ENCODE data around the gene TRIM52. TPM values are rescaled to one million over a fixed set of nuclear protein-coding genes. Genes with fewer than 3 reads are reported as not detected.

The TRIM52 gene
- total and polyA plus RNA-seq, 2 of the 13 experiments (the other 11 are each of a cell fraction or from before 2014, with no cell fraction given), result 7.2 to 11.6 TPM

GRCh38 chr5:181243564-181244343, 17.2 kb downstream of the TRIM52 start, which contains the start of gene RACK1 (continued):
- TF ChIP-seq, protein P1, sequence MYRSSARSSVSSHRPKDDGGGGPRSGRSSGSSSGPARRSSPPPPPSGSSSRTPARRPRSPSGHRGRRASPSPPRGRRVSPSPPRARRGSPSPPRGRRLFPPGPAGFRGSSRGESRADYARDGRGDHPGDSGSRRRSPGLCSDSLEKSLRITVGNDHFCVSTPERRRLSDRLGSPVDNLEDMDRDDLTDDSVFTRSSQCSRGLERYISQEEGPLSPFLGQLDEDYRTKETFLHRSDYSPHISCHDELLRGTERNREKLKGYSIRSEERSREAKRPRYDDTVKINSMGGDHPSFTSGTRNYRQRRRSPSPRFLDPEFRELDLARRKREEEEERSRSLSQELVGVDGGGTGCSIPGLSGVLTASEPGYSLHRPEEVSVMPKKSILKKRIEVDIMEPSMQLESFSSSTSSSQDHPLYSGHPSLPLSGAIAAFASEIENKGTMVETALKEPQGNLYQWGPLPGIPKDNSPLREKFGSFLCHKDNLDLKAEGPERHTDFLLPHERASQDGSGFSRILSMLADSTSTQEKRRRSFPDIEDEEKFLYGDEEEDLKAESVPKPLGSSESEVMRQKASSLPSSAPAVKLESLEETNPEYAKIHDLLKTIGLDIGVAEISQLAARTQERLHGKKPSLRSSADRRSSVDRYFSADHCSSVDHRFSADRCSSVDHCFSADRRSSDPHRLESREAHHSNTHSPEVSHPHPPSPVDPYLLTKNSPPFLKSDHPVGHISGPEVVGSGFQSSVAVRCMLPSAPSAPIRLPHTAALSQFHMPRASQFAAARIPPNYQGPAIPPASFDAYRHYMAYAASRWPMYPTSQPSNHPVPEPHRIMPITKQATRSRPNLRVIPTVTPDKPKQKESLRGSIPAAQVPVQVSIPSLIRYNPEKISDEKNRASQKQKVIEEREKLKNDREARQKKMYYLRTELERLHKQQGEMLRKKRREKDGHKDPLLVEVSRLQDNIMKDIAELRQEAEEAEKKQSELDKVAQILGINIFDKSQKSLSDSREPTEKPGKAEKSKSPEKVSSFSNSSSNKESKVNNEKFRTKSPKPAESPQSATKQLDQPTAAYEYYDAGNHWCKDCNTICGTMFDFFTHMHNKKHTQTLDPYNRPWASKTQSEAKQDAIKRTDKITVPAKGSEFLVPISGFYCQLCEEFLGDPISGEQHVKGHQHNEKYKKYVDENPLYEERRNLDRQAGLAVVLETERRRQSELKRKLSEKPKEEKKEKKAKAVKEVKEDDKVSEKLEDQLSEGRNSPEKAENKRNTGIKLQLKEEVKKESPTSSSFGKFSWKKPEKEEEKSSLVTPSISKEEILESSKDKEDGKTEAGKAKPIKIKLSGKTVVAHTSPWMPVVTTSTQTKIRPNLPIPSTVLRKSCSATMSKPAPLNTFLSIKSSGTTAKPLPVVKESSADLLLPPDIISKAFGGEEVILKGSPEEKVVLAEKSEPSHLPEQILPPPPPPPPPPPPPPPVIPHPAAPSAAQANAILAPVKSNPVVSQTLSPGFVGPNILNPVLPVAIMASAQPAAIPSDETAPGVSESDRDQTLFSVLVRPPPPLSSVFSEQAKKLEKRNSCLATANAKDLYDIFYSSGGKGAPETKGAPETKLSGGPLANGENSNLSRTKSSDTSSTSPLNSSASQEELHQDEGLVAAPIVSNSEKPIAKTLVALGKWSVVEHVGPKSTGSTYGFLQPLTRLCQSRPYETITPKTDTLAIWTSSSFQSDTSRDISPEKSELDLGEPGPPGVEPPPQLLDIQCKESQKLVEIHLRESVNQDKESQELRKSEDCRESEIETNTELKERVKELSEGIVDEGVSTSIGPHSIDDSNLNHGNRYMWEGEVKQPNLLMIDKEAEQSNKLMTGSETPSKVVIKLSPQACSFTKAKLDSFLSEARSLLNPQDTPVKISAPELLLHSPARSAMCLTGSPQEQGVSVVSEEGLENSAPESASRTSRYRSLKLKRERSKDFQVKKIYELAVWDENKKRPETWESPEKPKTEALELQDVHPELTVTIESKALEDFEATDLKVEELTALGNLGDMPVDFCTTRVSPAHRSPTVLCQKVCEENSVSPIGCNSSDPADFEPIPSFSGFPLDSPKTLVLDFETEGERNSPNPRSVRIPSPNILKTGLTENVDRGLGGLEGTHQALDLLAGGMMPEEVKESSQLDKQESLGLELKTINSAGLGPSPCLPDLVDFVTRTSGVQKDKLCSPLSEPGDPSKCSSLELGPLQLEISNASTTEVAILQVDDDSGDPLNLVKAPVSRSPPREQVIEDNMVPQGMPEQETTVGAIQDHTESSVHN (CRISPR knock-in tag; IDR thresholded peaks at IDR 0.05), result no peak; the same call in 1 of the 2 replicates
- TF ChIP-seq ZNF572 (CRISPR knock-in tag; IDR thresholded peaks at IDR 0.05), result no peak
- no peak for TF ChIP-seq RFX1 (IDR thresholded peaks at IDR 0.05)
- TF ChIP-seq, protein P2, sequence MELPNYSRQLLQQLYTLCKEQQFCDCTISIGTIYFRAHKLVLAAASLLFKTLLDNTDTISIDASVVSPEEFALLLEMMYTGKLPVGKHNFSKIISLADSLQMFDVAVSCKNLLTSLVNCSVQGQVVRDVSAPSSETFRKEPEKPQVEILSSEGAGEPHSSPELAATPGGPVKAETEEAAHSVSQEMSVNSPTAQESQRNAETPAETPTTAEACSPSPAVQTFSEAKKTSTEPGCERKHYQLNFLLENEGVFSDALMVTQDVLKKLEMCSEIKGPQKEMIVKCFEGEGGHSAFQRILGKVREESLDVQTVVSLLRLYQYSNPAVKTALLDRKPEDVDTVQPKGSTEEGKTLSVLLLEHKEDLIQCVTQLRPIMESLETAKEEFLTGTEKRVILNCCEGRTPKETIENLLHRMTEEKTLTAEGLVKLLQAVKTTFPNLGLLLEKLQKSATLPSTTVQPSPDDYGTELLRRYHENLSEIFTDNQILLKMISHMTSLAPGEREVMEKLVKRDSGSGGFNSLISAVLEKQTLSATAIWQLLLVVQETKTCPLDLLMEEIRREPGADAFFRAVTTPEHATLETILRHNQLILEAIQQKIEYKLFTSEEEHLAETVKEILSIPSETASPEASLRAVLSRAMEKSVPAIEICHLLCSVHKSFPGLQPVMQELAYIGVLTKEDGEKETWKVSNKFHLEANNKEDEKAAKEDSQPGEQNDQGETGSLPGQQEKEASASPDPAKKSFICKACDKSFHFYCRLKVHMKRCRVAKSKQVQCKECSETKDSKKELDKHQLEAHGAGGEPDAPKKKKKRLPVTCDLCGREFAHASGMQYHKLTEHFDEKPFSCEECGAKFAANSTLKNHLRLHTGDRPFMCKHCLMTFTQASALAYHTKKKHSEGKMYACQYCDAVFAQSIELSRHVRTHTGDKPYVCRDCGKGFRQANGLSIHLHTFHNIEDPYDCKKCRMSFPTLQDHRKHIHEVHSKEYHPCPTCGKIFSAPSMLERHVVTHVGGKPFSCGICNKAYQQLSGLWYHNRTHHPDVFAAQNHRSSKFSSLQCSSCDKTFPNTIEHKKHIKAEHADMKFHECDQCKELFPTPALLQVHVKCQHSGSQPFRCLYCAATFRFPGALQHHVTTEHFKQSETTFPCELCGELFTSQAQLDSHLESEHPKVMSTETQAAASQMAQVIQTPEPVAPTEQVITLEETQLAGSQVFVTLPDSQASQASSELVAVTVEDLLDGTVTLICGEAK (IDR thresholded peaks at IDR 0.05), result peak; percentile 67; the same call in 1 of the 2 replicates
- TF ChIP-seq, protein P2 (CRISPR knock-in tag; IDR thresholded peaks at IDR 0.05), result peak; percentile 69; the same call in 1 of the 2 replicates
- TF ChIP-seq HIVEP1 (CRISPR knock-in tag; IDR thresholded peaks at IDR 0.05), result peak; percentile 25; the same call in 1 of the 2 replicates
- TF ChIP-seq IRF2 (CRISPR knock-in tag; IDR thresholded peaks at IDR 0.05), result peak; percentile 3; the same call in 1 of the 2 replicates
- TF ChIP-seq FOSL1 (CRISPR knock-in tag; IDR thresholded peaks at IDR 0.05; ENCODE audit: borderline replicate concordance), result no peak
- TF ChIP-seq KAT7 (CRISPR knock-in tag; IDR thresholded peaks at IDR 0.05; ENCODE audit: borderline replicate concordance), result 0 out of 2 replicates have a peak, but pooled peaks have one; percentile 56
- TF ChIP-seq ZNF253 (CRISPR knock-in tag; IDR thresholded peaks at IDR 0.05; ENCODE audit: borderline replicate concordance), result no peak
- peak; percentile 85 for TF ChIP-seq ZC3H4 (CRISPR knock-in tag; IDR thresholded peaks at IDR 0.05; ENCODE audit: borderline replicate concordance)
- no peak for TF ChIP-seq FOXC1 (CRISPR knock-in tag; IDR thresholded peaks at IDR 0.05; ENCODE audit: borderline replicate concordance)

All from HepG2 (cell line).